Activated CD8-positive, alpha-beta T cell treated with anti-CD3 and anti-CD28 coated beads for 36 hours (primary cell): ENCODE results near the gene CD74. TPM values are rescaled to one million over a fixed set of nuclear protein-coding genes. Genes with fewer than 3 reads are reported as not detected.

Source experiments
- ATAC-seq: fragments of 200-7000 bp; cut with Tn5 transposase; one replicate; pipeline ENCODE4 v1.10.0; 2021; ENCODE audit warnings: mild to moderate bottlenecking, moderate library complexity
- CTCF ChIA-PET: fragments of 350-600 bp; sonication (Branson Sonifier 250); formaldehyde crosslinking; loops from one replicate; lab custom pipeline; 2021; ENCODE audit warnings: antibody characterized with exemption; lab: Charles Lee
- POLR2A ChIA-PET: fragments of 350-600 bp; sonication (Branson Sonifier 250); formaldehyde crosslinking; loops from one replicate; lab custom pipeline; 2021; ENCODE audit warnings: antibody characterized with exemption; lab: Charles Lee
- DNase-seq: peaks from one replicate; pipeline ENCODE4 v3.0.0-alpha.2; 2020
- H3K27ac Mint-ChIP-seq: one replicate; pipeline ENCODE4 v1.8.0; 2021; ENCODE audit warnings: mild to moderate bottlenecking, mixed read lengths
- H3K27me3 Mint-ChIP-seq: one replicate; pipeline ENCODE4 v1.8.0; 2021; ENCODE audit warnings: mixed read lengths
- H3K36me3 Mint-ChIP-seq: one replicate; pipeline ENCODE4 v1.8.0; 2021; ENCODE audit warnings: low read depth, mixed read lengths
- H3K4me1 Mint-ChIP-seq: one replicate; pipeline ENCODE4 v1.8.0; 2021; ENCODE audit warnings: low read depth, mixed read lengths
- H3K4me3 Mint-ChIP-seq: one replicate; pipeline ENCODE4 v1.8.0; 2021; ENCODE audit warnings: mild to moderate bottlenecking, moderate library complexity, mixed read lengths
- H3K9me3 Mint-ChIP-seq: one replicate; pipeline ENCODE4 v1.8.0; 2021; ENCODE audit warnings: mixed read lengths
- CTCF ChIP-seq: fragments of 200-600 bp; IDR thresholded peaks from one replicate; pipeline ENCODE4 v1.8.0; 2022; ENCODE audit warnings: antibody characterized with exemption, mild to moderate bottlenecking
- intact Hi-C: fragments of 100-400 bp; cut with micrococcal nuclease; formaldehyde crosslinking; loops from one replicate; pipeline ENCODE4 v1.10.0; 2022
- total RNA-seq, 2 experiments: library from RNA; stranded (reverse); gene quantifications; one replicate each; pipeline ENCODE4 v1.2.3, GENCODE V29; 2021

The CD74 gene
- total RNA-seq, 2 experiments from 2014 or later, result 277 to 282 TPM

- POLR2A ChIA-PET, result interaction anchor here (0.7 to 4.5 kb wide), 16 partner anchors 9 to 246 kb away, joined by 3 to 23 read pairs (median 4); no protein-coding TSS in a partner anchor
- no peaks in the 10 kb centered on the region for H3K27me3 Mint-ChIP-seq
- peaks cover 30% of the 10 kb centered on the region for H3K4me1 Mint-ChIP-seq
- TF ChIP-seq CTCF, result no peak
- DNase-seq (no peak), ATAC-seq (peak; percentile 22)
- peaks cover 49% of the 10 kb centered on the region for H3K36me3 Mint-ChIP-seq
- peak overlapping the region; percentile 73 for H3K27ac Mint-ChIP-seq
- intact Hi-C loops, result no loop called here
- H3K9me3 Mint-ChIP-seq, result no peaks in the 10 kb centered on the region
- no peak overlapping the region for H3K4me3 Mint-ChIP-seq
- CTCF ChIA-PET, result interaction anchor here (1.0 to 2.4 kb wide), 5 partner anchors 11 to 65 kb away, joined by 3 to 8 read pairs (median 3); partner anchors contain the start of gene CD74
Observed at GRCh38 chr5:150443242-150444075, 30.7 kb upstream of the CD74 start.

DNA sequence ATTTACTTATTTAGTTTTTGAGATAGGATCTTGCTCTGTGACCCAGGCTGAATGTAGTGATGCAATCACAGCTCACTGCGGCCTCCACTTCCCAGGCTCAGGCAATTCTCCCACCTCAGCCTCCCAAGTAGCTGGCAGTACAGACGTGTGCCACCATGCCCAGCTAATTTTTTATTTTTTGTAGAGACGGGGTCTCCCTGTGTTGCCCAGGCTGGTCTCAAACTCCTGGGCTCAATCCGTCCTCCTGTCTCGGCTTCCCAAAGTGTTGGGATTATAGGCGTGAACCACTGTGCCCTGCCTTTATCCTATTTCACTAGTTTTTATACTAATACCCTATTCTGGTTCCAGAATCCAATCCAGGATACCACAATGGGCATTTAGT lies 30.0 kb upstream of the CD74 start:
- Mint-ChIP-seq H3K27me3 (no peaks in the 10 kb centered on the region), H3K36me3 (peaks cover 42% of the 10 kb centered on the region), H3K27ac (no peak overlapping the region), H3K9me3 (no peaks in the 10 kb centered on the region), H3K4me1 (peaks cover 22% of the 10 kb centered on the region), H3K4me3 (no peak overlapping the region)
- ATAC-seq, result no peak
- intact Hi-C loops, result no loop called here
- ChIA-PET POLR2A (interaction anchor here (0.5 to 4.5 kb wide), 7 partner anchors 13 to 799 kb away, joined by 3 to 23 read pairs (median 5); partner anchors contain the start of gene CD74), CTCF (interaction anchor here (1.0 to 2.4 kb wide), 2 partner anchors 10 to 17 kb away, joined by 3 to 8 read pairs; no protein-coding TSS in a partner anchor)
- no peak for TF ChIP-seq CTCF
- DNase-seq, result no peak

- no peak for TF ChIP-seq CTCF
- ChIA-PET CTCF (interaction anchor here (1.0 to 2.4 kb wide), 3 partner anchors 9 to 32 kb away, joined by 3 to 8 read pairs (median 3); no protein-coding TSS in a partner anchor), POLR2A (interaction anchor here (0.5 to 4.5 kb wide), 6 partner anchors 12 to 799 kb away, joined by 3 to 23 read pairs (median 6); partner anchors contain the start of gene CD74)
Observed at GRCh38 chr5:150441813-150442698, 29.3 kb upstream of the CD74 start.

GRCh38 chr5:150440948-150441812 lies 28.5 kb upstream of the CD74 start:
- TF ChIP-seq CTCF, result no peak
- peaks cover 13% of the 10 kb centered on the region for H3K4me1 Mint-ChIP-seq
- ATAC-seq (no peak), DNase-seq (no peak)
- H3K36me3 Mint-ChIP-seq, result peaks cover 27% of the 10 kb centered on the region
- ChIA-PET CTCF (interaction anchor here (1.0 kb wide), 1 partner anchor 31 kb away, joined by 3 read pairs; no protein-coding TSS in a partner anchor), POLR2A (interaction anchor here (0.6 to 4.5 kb wide), 3 partner anchors 11 to 536 kb away, joined by 3 to 23 read pairs (median 11); partner anchors contain the start of gene CD74)
- intact Hi-C loops, result no loop called here
- H3K27ac Mint-ChIP-seq, result no peak overlapping the region
- no peak overlapping the region for H3K4me3 Mint-ChIP-seq
- H3K9me3 Mint-ChIP-seq, result no peaks in the 10 kb centered on the region
- H3K27me3 Mint-ChIP-seq, result no peaks in the 10 kb centered on the region

More at GRCh38 chr5:150441813-150442698, 29.3 kb upstream of the CD74 start:
- Mint-ChIP-seq H3K4me3 (no peak overlapping the region), H3K27ac (peak overlapping the region; percentile 13), H3K27me3 (no peaks in the 10 kb centered on the region), H3K4me1 (peaks cover 16% of the 10 kb centered on the region), H3K36me3 (peaks cover 35% of the 10 kb centered on the region), H3K9me3 (no peaks in the 10 kb centered on the region)
- intact Hi-C loops, result no loop called here
- no peak for DNase-seq
- ATAC-seq, result no peak
